Measurements from ENCODE around the gene NFXL1. TPM values are rescaled to one million over a fixed set of nuclear protein-coding genes. Genes with fewer than 3 reads are reported as not detected.

Gene NFXL1
- total and polyA plus RNA-seq, 12 donors = 2.3 to 6.3 (median 4.9) TPM

DNA sequence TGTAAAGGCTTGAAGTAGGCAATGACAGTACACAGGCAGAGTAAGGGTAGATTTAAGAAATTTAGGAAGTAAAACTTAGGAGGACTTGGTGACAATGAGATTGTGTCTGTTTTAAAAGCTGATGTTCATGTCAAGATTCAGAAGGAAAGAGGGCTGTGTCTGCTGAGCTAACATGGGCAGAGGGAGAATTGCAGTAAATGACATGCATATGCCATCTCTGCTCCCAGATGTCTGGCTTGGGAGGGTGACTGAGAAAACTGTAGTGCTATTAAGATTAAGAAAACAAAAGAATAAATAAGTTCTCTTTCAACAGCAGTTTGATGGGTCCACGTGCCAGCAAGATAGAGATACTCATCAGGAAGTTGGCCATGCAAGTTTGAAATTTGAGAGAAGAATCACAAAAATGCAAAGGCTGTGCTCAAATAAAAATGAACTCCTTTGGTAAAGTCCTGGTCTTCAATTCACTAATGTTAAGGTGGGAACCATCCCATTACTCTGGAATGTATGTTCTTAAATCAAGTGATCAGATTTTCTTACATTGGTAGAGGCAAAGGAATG lies 7.2 kb downstream of the NFXL1 start:
- peaks cover 0 to 94% (median 27%) of the 10 kb centered on the region in 9 donors for H3K36me3 ChIP-seq
- 27 to 45% methylated on average over 1 of the region's 1 CpG for whole genome bisulfite sequencing, 2 donors
- no peak for ATAC-seq
- H3K4me3 ChIP-seq = no peak overlapping the region
- TF ChIP-seq, protein P1, sequence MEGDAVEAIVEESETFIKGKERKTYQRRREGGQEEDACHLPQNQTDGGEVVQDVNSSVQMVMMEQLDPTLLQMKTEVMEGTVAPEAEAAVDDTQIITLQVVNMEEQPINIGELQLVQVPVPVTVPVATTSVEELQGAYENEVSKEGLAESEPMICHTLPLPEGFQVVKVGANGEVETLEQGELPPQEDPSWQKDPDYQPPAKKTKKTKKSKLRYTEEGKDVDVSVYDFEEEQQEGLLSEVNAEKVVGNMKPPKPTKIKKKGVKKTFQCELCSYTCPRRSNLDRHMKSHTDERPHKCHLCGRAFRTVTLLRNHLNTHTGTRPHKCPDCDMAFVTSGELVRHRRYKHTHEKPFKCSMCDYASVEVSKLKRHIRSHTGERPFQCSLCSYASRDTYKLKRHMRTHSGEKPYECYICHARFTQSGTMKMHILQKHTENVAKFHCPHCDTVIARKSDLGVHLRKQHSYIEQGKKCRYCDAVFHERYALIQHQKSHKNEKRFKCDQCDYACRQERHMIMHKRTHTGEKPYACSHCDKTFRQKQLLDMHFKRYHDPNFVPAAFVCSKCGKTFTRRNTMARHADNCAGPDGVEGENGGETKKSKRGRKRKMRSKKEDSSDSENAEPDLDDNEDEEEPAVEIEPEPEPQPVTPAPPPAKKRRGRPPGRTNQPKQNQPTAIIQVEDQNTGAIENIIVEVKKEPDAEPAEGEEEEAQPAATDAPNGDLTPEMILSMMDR (IDR thresholded peaks at IDR 0.05) = no peak
- H3K27ac ChIP-seq = no peak overlapping the region
- H3K27me3 ChIP-seq = no peaks in the 10 kb centered on the region
- intact Hi-C loops (cut with DNase I) = no loop called here
- peaks cover 0 to 7% (median 0%) of the 10 kb centered on the region in 9 donors for H3K4me1 ChIP-seq
- H3K9me3 ChIP-seq = no peaks in the 10 kb centered on the region
- DNase-seq = no peak

DNA sequence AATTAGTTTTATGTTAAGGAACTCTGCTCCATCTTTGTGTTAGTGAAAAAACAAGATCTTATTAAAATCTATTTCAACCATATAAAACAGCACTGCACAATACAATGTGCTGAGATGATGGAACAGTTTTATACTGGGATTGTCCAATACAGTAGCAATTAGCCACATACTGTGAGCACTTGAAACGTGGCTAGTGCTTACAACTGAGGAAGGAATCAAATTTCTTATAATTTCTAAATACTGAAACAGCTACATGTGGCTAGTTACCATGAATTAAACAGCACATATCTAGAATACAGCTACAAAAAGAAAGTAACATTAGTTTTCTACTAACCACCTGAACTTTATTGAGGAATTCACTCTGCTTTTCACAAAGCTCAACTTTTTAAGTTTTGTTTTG lies 14.7 kb downstream of the NFXL1 start:
- no peak for DNase-seq

DNA sequence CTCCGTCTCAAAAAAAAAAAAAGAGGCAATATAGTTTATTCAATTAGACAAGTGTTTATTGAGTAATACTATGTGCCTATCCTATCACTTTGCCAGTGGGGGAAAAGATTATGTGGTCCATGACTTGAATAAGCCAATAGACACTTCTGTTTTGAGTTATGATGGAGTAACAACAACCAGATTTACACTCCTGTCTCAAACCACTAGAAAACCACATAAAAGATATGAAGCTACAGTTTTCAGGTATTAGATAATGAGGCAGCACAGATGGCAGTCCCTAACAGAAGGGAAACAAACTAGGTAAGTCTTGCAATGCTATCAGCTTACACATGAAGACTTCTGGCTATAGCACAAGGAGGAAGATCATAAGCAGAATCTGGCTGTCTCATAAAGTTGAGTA lies 22.5 kb downstream of the NFXL1 start:
- Histone ChIP-seq H3K4me1 (no peaks in the 10 kb centered on the region), H3K36me3 (peaks cover 0 to 100% (median 25%) of the 10 kb centered on the region in 9 donors)

More for the DNA sequence above, 14.7 kb downstream of the NFXL1 start:
- Histone ChIP-seq H3K9me3 (no peaks in the 10 kb centered on the region), H3K27ac (no peak overlapping the region), H3K36me3 (peaks cover 0 to 99% (median 33%) of the 10 kb centered on the region in 9 donors), H3K27me3 (no peaks in the 10 kb centered on the region), H3K4me1 (no peaks in the 10 kb centered on the region), H3K4me3 (no peak overlapping the region)
- TF ChIP-seq, protein P1 (IDR thresholded peaks at IDR 0.05) = no peak
- WGBS, 2 donors = 66 to 77% methylated on average over 1 of the region's 1 CpG
- intact Hi-C loops (cut with DNase I) = no loop called here
- ATAC-seq = no peak

DNA sequence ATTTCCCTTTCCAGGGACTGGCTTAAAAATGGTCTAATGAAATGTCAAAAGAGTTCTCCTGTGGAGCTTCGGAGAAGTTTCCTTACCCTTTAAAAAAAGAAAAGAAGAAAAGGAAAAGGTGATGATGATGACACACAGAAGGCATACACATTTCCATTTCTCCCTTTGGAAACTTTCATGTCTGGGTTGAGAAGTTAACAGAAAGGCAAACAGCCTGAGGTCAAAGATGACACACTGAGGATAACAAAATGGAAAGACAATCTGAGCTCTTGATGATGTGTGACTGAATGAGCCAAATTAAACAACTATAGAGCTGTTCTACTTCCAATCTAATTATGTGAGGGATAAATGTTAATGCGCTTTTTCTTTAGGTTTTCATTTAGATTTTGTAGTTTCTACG lies 32.2 kb downstream of the NFXL1 start:
- Histone ChIP-seq H3K36me3 (peaks cover 0 to 100% (median 33%) of the 10 kb centered on the region in 9 donors), H3K27me3 (no peaks in the 10 kb centered on the region), H3K4me3 (no peak overlapping the region), H3K4me1 (no peaks in the 10 kb centered on the region), H3K9me3 (no peaks in the 10 kb centered on the region), H3K27ac (no peak overlapping the region)
- intact Hi-C loops (cut with DNase I) = no loop called here
- ATAC-seq = no peak
- 89 to 90% methylated on average over 3 of the region's 3 CpGs for WGBS, 2 donors
- TF ChIP-seq, protein P1 (IDR thresholded peaks at IDR 0.05) = no peak
- DNase-seq = no peak

More for the DNA sequence above, 22.5 kb downstream of the NFXL1 start:
- Histone ChIP-seq H3K27ac (no peak overlapping the region), H3K9me3 (no peaks in the 10 kb centered on the region), H3K27me3 (no peaks in the 10 kb centered on the region), H3K4me3 (no peak overlapping the region)
- DNase-seq (no peak), ATAC-seq (no peak)
- TF ChIP-seq, protein P1 (IDR thresholded peaks at IDR 0.05) = no peak
- WGBS, 2 donors = 83 to 100% methylated on average over 1 of the region's 1 CpG
- intact Hi-C loops (cut with DNase I) = no loop called here
